Thymus (tissue), 11 donors: ENCODE data around the gene CGB7. TPM values are rescaled to one million over a fixed set of nuclear protein-coding genes. Genes with fewer than 3 reads are reported as not detected.
"Not testable (repeated sequence)": the region's sequence is repeated elsewhere in the genome, so short reads cannot be mapped to it uniquely, and the experiment has no call there.

Experiments
- DNase-seq, 9 donors: peaks; one replicate each; pipeline ENCODE4 v3.0.0-alpha.2; 2013; ENCODE audit warnings: low spot score in 9 of 9, low read depth in 6 of 9, missing footprints in 1 of 9
- H3K27ac ChIP-seq, 2 donors: one replicate each; pipeline ENCODE4 v1.5.1; 2013; ENCODE audit warnings: control low read depth in 1 of 2, low read depth in 1 of 2, low read length in 1 of 2, mild to moderate bottlenecking in 1 of 2, moderate library complexity in 1 of 2
- H3K27me3 ChIP-seq, 2 donors: one replicate each; pipeline ENCODE4 v1.5.1; 2013; ENCODE audit warnings: low read length in 1 of 2; ENCODE audit not compliant: control insufficient read depth in 2 of 2, insufficient read depth in 1 of 2
- H3K36me3 ChIP-seq, 2 donors: one replicate each; pipeline ENCODE4 v1.5.1; 2013; ENCODE audit warnings: low read length in 1 of 2, mild to moderate bottlenecking in 1 of 2, moderate library complexity in 1 of 2; ENCODE audit not compliant: control insufficient read depth in 2 of 2, insufficient read depth in 2 of 2
- H3K4me1 ChIP-seq, 2 donors: one replicate each; pipeline ENCODE4 v1.5.1; 2013; ENCODE audit warnings: low read length in 2 of 2; ENCODE audit not compliant: control insufficient read depth in 2 of 2, insufficient read depth in 2 of 2
- H3K4me3 ChIP-seq, 2 donors: one replicate each; pipeline ENCODE4 v1.5.1; 2013; ENCODE audit warnings: low read length in 2 of 2, control low read depth in 1 of 2, mild to moderate bottlenecking in 1 of 2
- H3K9me3 ChIP-seq, 2 donors: one replicate each; pipeline ENCODE4 v1.5.1; 2013; ENCODE audit warnings: low read length in 1 of 2, mild to moderate bottlenecking in 1 of 2; ENCODE audit not compliant: control insufficient read depth in 2 of 2, insufficient read depth in 1 of 2
- WGBS: extraction: QIAGEN DNeasy Blood & Tissue Kit; methylation state at CpG from one replicate; pipeline ENCODE4 v1.1.7; 2013; 5-methylcytosine and 5-hydroxymethylcytosine counted together
- polyA plus RNA-seq: library from polyadenylated mRNA; stranded (reverse); fragments of 200-250 nt; gene quantifications from one replicate; pipeline ENCODE4 v1.2.3, GENCODE V29; 2013
- total RNA-seq: library from RNA; stranded (reverse); fragments of 120-200 nt; gene quantifications from one replicate; pipeline ENCODE4 v1.2.4, GENCODE V29; 2013
- donor health status: healthy.

CGB7 gene
- total and polyA plus RNA-seq, 2 donors, result 0.33 to 6.7 TPM

GRCh38 chr19:49080392-49080791 lies 22.8 kb upstream of the CGB7 start:
- peaks cover 2 to 6% of the 10 kb centered on the region in 2 donors for H3K4me1 ChIP-seq
- WGBS, result 97% methylated on average over 4 of the region's 4 CpGs
- H3K36me3 ChIP-seq, result no peaks in the 10 kb centered on the region
- no peaks in the 10 kb centered on the region for H3K9me3 ChIP-seq
- H3K4me3 ChIP-seq, result no peak overlapping the region
- H3K27me3 ChIP-seq, result peaks cover 0 to 4% of the 10 kb centered on the region in 2 donors
- H3K27ac ChIP-seq, result no peak overlapping the region
- no peak for DNase-seq

- H3K27ac ChIP-seq, H3K36me3 ChIP-seq, H3K4me1 ChIP-seq, H3K4me3 ChIP-seq, DNase-seq, H3K9me3 ChIP-seq: not testable (repeated sequence)
- H3K27me3 ChIP-seq, result peaks cover 37 to 50% of the 10 kb centered on the region in 2 donors
- 25% methylated on average over 9 of the region's 9 CpGs for WGBS
Measured at GRCh38 chr19:49074869-49075268, 17.3 kb upstream of the CGB7 start.

GRCh38 chr19:49073514-49074378 lies 16.2 kb upstream of the CGB7 start:
- Histone ChIP-seq H3K36me3 (no peaks in the 10 kb centered on the region), H3K27ac (no peak overlapping the region), H3K4me1 (no peaks in the 10 kb centered on the region), H3K27me3 (peaks cover 39 to 61% of the 10 kb centered on the region in 2 donors), H3K9me3 (peaks cover 0 to 4% of the 10 kb centered on the region in 2 donors), H3K4me3 (no peak overlapping the region)
- DNase-seq, result no peak
- 72% methylated on average over 23 of the region's 23 CpGs for WGBS

- H3K36me3 ChIP-seq, result no peaks in the 10 kb centered on the region
- peaks cover 0 to 4% of the 10 kb centered on the region in 2 donors for H3K9me3 ChIP-seq
- H3K4me3 ChIP-seq, result peak overlapping the region in 1 of 2 donors; percentile 33
- peaks cover 44 to 77% of the 10 kb centered on the region in 2 donors for H3K27me3 ChIP-seq
- no peaks in the 10 kb centered on the region for H3K4me1 ChIP-seq
- 10% methylated on average over 93 of the region's 93 CpGs for WGBS
- H3K27ac ChIP-seq, result no peak overlapping the region
- no peak for DNase-seq
Measured at GRCh38 chr19:49071860-49072547, 14.5 kb upstream of the CGB7 start.

- Histone ChIP-seq H3K4me3 (no peak overlapping the region), H3K9me3 (peaks cover 0 to 4% of the 10 kb centered on the region in 2 donors), H3K27me3 (peaks cover 52 to 93% of the 10 kb centered on the region in 2 donors), H3K4me1 (no peaks in the 10 kb centered on the region), H3K36me3 (no peaks in the 10 kb centered on the region), H3K27ac (no peak overlapping the region)
- 97% methylated on average over 21 of the region's 21 CpGs for WGBS
- DNase-seq, result no peak
Measured at GRCh38 chr19:49070416-49070815, 12.9 kb upstream of the CGB7 start.

GRCh38 chr19:49069026-49069425 lies 11.5 kb upstream of the CGB7 start:
- H3K27me3 ChIP-seq, result peaks cover 64 to 97% of the 10 kb centered on the region in 2 donors
- no peaks in the 10 kb centered on the region for H3K4me1 ChIP-seq
- DNase-seq, result no peak
- no peak overlapping the region for H3K27ac ChIP-seq
- peaks cover 0 to 4% of the 10 kb centered on the region in 2 donors for H3K9me3 ChIP-seq
- H3K36me3 ChIP-seq, result no peaks in the 10 kb centered on the region
- 95% methylated on average over 9 of the region's 9 CpGs for WGBS
- no peak overlapping the region for H3K4me3 ChIP-seq

GRCh38 chr19:49067554-49067953 lies 10.0 kb upstream of the CGB7 start:
- H3K36me3 ChIP-seq, result no peaks in the 10 kb centered on the region
- H3K27me3 ChIP-seq, result peaks cover 51 to 97% of the 10 kb centered on the region in 2 donors
- no peaks in the 10 kb centered on the region for H3K4me1 ChIP-seq
- H3K27ac ChIP-seq, result no peak overlapping the region
- DNase-seq, result no peak
- peaks cover 0 to 4% of the 10 kb centered on the region in 2 donors for H3K9me3 ChIP-seq
- 69% methylated on average over 3 of the region's 3 CpGs for WGBS
- H3K4me3 ChIP-seq, result no peak overlapping the region

GRCh38 chr19:49065905-49066512 lies 8.5 kb upstream of the CGB7 start:
- no peaks in the 10 kb centered on the region for H3K36me3 ChIP-seq
- H3K27ac ChIP-seq, result no peak overlapping the region
- 56% methylated on average over 13 of the region's 13 CpGs for WGBS
- no peak for DNase-seq
- no peaks in the 10 kb centered on the region for H3K4me1 ChIP-seq
- peaks cover 38 to 99% of the 10 kb centered on the region in 2 donors for H3K27me3 ChIP-seq
- no peaks in the 10 kb centered on the region for H3K9me3 ChIP-seq
- H3K4me3 ChIP-seq, result no peak overlapping the region
